Left colon (tissue), 2 donors: ENCODE data around the gene PNLIPRP1. TPM values are rescaled to one million over a fixed set of nuclear protein-coding genes. Genes with fewer than 3 reads are reported as not detected.
A peak's percentile ranks its signal among the peaks of the same experiment; 100 is the strongest.

ENCODE experiments used
- ATAC-seq: fragments of 200-7000 bp; cut with Tn5 transposase; one replicate; pipeline ENCODE4 v1.9.1; 2020; ENCODE audit warnings: mild to moderate bottlenecking, moderate library complexity
- DNase-seq, 2 donors: peaks; one replicate each; pipeline ENCODE4 v3.0.0-alpha.2; 2020
- intact Hi-C, 2 donors: fragments of 100-400 bp; cut with DNase I in 1 of 2; cut with micrococcal nuclease in 1 of 2; formaldehyde crosslinking; loops; one replicate each; pipeline versions ENCODE4 v1.11.2 to v1.14.0; 2022; cut with DNase I, micrococcal nuclease
- long read RNA-seq: library from polyadenylated mRNA; unstranded; transcript quantifications from one replicate; pipeline ENCODE4 v2.0.0, GENCODE V29; 2021
- total RNA-seq, 2 donors: library from RNA; stranded (reverse); fragmentation: NEBNext Ultra II Directional; extraction: Animal tissue kit (Norgen Biotek cat#: 25700); gene quantifications; one replicate each; pipeline ENCODE4 v1.2.1, GENCODE V29; 2021
- donor health status: DM: no; HTN: no; CAD: no.
- donor health status: DM: yes; HTN: yes; CAD: no.

PNLIPRP1 gene
- total RNA-seq: under 1 TPM; 0.50 to 0.82 TPM
- long read RNA-seq: 0 reads

DNA sequence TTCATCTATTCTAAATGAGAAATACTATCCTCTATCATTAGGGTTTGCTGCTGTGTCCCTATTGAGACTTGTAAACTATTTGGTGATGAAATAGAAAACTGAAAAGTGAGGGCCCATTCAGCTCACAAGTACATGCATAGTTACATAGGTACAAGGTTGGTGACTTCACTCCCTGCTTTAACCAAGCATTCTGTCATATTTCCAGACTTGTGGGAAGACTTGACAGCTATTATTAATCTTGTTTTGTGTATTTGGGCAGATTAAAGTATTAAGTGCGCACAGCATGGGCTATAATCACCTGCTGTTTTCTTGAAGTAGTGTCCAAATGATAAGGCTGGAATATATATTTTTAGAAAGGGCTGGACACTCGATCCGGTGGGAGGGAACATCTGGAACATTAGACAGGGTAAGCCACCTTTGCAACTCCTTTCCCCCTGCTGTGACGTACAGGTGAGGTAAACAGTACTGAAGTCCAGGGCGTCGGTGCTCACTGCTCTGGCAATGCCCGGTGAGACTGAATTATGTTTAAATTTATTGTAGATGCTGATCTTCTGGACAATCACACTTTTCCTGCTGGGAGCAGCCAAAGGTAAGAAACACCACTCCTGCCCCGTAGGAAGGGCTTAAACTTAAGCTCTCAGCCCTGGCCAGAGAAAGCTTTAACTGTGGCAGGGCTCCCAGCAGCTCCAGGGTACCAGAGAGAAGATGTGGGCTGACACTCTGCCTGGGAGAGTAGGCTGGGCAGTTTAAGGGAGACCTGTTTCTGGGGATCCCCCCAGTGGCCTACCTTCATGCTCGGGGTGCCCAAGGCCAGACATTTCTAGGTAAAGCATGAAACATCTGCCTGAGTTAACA is at the start of gene PNLIPRP1:
Gene PNLIPRP1 (plus strand): TSS at position 370 of the 855 bp plus-strand sequence. CDS start 171 bp downstream, at position 541.
- DNase-seq (peak; percentile 53 to 62), ATAC-seq (peak; percentile 82)
- intact Hi-C loops: no loop called here

DNA sequence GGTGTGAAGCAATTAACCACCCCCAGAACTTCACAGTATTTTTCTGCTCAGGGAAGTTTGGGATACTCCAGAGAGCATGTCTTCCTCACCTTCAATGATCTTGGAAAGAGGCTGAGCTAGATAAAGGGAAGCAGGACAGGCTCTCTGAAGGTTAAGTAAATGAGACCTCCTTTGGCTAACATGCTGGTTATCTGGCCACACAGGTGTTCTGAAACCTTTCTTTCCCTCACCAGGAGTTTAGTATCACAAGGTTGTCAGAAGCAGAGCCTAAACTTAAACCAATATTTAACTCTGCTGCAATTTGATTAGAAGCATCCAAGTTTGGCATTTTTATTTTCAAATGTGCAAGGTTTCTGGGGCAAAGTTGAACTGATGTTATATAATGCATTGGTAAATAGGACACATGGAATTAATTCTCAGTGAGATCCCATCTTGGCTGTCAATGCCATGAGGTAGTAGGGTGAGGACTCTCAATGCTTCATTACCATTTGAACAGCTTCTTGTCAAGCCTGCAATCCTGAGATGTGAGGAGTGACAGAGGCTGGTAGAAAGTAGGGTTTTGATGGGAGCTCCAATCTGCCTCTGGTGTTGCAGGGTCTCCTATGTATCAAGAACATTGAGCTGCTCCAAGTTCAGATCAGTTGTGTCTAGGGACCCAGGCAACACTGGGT is 48.6 kb upstream of the PNLIPRP1 start:
- intact Hi-C loops: no loop called here
- DNase-seq: no peak
- no peak for ATAC-seq

DNA sequence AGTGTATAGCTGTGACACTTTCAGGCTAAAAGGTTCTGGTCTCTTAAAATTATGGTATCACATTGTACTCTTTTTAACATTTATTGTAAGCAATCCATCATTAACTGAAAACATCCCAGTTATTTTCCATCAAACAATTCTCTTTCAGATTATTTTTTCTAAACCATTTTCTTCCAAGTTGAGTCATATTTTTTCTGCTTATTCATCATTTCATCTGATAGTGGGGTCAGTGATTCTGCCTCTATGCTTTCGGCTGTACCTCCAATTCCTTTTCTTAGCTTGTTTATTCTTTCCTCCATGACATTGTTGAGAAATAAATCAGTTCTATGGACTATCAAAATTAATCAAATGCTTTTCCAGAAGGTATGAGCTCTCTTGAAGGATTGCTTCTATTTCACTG is 45.6 kb upstream of the PNLIPRP1 start:
- ATAC-seq (no peak), DNase-seq (no peak)
- intact Hi-C loops: no loop called here

DNA sequence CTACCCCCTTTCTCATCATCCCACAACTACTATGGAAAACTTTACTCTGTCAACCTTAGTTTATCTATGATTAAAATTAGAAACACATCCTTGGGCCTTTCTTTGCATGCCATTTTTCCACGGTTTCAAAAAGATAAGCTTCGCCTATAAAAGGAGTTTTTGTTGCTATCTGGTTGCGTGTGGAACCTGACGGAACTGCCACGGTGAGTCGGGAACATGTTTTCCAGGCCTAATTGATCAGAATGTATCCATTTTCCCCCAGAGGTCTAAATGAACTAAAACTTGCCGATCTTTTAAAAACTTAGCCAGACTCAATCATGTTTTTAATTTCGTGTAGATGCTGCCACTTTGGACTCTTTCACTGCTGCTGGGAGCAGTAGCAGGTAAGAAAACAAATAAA is 45.0 kb upstream of the PNLIPRP1 start, which contains the start of gene PNLIP:
Gene PNLIP (plus strand): TSS at position 176 of the 400 bp plus-strand sequence. CDS start 162 bp downstream, at position 338.
- no peak for ATAC-seq
- intact Hi-C loops: no loop called here
- no peak for DNase-seq

DNA sequence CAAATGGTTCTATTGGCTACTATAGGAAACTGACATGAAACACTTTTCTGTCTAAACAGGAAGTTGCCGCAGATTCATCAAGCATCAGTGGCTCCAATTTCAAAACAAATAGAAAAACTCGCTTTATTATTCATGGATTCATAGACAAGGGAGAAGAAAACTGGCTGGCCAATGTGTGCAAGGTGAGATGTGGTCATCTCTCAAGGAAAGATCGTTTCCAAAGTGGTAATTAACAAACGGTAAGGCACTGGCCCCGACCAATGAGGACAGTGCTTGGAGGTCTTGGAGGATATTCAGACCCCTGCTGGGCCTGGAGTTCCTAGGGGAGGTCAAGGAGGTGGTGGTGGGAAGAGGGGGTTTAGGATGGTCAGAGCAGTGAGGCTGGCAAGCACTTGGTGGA is 42.5 kb upstream of the PNLIPRP1 start:
- ATAC-seq: no peak
- no peak for DNase-seq
- intact Hi-C loops: no loop called here

DNA sequence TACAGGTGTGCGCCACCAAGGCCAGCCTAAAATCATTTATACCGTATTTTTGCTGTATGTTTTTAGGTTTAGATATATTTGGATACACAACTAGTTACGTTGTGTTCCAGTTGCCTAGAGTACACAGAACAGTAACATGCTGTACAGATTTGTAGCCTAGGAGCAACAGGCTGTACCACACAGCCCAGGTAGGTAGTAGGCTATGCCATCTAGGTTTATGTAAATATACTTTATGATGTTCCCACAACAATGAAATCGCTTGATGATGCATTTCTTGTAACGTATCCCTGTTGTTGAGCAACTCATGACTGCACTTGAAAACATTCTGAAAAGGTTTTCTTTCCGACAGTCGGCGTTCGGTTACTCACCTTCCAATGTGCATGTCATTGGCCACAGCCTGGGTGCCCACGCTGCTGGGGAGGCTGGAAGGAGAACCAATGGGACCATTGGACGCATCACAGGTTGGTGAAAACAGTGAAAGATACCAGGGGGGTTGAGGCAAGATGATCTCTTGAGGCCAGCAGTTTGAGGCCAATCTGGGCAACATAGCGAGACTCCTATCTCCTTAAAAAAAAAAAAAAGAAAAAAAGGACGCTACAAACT is 37.3 kb upstream of the PNLIPRP1 start:
- DNase-seq (no peak), ATAC-seq (no peak)
- intact Hi-C loops: no loop called here

DNA sequence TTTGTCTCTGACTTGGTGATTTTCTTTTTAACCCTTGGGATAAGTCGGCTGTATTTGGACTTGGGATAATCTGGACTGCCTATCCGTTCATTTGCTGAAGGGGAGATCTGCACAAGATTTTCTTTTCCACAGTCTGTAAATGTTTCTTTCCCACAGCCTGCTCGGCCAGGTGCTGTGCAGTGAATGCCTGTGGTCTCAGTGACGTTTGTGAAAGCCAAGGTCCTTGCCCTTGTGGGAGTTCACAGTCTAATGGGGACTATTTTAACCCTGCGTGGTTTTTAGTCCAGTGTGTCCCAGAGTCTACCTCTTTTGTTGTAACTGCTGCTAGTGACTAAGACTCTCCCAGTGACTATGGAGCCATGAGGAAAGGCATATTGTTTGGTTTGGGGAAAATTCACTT is 36.1 kb upstream of the PNLIPRP1 start:
- ATAC-seq (no peak), DNase-seq (no peak)
- intact Hi-C loops: no loop called here

DNA sequence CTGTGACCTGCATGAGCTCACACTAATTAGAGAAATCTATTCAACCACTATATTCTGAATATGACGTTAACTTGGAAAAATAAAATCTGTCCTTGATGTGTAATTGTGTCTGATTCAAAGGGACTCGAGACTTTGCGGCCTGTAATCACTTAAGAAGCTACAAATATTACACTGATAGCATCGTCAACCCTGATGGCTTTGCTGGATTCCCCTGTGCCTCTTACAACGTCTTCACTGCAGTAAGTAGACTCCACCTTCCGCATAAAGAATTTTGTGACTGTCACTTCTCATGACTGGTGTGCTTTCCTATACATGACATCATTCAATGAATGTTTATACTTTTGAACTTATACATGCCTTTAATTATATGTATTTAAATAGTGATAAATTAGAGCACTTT is 34.9 kb upstream of the PNLIPRP1 start:
- intact Hi-C loops: no loop called here
- ATAC-seq (no peak), DNase-seq (no peak)

DNA sequence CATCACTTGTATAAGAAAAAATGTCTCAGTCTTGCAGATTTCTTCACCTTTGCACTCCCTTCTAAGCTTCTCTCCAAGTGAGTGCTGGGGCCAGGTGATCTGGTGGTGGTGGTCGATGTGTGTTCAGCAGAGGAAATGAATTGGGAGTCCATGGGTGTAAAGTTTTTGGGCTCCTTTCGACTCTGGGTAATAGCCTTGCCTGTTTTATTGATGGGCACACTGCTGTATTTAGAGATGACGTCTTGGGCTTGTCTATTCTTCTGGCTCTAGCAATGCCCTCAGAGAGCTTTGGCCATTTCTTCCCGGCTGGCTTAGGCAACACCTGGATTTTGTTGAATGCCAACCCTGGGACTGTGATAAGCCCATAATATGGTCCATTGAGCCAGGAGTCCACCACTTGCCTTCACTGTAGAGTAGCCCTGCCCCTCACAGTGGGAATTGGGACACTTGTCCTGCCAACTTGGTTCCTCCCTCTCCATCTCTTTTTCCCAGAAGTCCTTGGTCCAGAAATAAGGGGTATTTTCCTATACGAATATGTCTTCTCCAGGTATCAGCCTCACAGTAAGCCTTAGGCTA is 33.4 kb upstream of the PNLIPRP1 start:
- intact Hi-C loops: no loop called here
- DNase-seq: no peak
- ATAC-seq: no peak

DNA sequence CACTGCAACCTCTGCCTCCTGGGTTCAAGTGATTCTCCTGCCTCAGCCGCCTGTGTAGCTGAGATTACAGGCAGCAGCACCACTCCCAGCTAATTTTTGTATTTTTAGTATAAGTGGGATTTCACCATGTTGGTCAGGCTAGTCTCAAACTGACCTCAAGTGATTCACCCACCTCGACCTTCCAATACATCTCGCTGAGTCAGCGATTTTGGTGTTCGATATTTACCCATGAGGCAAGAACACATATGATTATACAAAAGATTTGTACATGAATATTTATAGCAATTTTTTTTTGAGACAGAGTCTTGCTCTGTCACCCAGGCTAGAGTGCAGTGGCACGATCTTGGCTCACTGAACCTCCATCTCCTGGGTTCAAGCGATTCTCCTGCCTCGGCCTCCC is 25.2 kb upstream of the PNLIPRP1 start:
- ATAC-seq (no peak), DNase-seq (no peak)
- intact Hi-C loops: no loop called here

DNA sequence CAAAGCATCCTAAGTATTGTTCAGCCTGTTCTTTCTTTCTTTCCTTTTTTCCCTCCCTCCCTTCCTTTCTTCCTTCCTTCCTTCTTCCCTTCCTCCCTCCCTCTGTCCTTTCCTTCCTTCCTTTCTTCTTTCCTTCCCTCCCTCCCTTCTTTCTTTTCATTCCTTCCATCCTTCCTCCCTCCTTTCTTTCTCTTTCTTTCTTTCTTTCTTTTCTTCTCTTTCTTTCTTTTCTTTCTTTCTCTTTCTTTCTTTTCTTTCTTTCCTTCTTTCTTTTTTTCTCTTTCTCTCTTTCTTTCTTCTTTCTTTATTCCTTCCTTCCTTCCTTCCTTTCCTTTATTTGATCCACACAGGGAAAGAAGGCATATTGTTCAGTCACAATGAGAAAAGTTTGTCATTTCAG is 23.8 kb upstream of the PNLIPRP1 start:
- no peak for ATAC-seq
- no peak for DNase-seq
- intact Hi-C loops: no loop called here

DNA sequence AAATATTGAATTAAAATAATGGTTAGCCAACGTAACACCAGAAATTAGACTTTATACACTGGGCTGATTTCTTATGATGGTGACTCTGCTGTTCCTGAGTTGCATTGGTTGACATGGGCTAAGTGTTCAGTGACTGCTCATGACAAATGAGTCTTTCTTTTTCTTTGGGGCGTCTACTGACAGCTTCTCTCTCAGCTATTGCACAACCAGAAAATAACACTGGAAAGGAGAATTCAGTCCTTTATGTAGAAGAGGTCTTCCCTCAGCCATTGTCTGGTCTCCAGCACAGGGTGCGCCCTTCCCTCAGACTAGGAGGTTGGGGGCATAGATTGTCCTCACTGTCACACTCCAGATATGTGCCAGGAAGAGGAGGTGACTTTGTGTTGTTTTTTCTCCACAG is 23.4 kb upstream of the PNLIPRP1 start:
- intact Hi-C loops: no loop called here
- ATAC-seq: no peak
- DNase-seq: no peak

DNA sequence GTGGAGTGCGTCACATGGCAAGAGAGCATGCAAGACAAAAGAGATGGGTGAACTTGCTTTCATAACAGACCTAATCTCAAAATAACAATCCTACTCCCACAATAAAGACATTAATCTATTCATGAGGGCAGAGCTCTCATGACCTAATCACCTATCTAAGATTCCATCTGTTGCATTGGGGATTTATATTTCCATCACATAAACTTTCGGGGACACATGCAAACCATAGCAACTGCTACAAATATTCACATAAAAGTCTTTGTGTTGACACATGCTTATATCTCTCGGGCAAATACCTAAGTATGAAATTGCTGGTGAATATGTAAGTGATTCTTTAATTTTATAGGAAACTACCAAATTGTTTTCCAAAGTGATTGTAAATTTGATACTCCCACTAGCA is 16.0 kb upstream of the PNLIPRP1 start:
- no peak for ATAC-seq
- no peak for DNase-seq
- intact Hi-C loops: no loop called here

DNA sequence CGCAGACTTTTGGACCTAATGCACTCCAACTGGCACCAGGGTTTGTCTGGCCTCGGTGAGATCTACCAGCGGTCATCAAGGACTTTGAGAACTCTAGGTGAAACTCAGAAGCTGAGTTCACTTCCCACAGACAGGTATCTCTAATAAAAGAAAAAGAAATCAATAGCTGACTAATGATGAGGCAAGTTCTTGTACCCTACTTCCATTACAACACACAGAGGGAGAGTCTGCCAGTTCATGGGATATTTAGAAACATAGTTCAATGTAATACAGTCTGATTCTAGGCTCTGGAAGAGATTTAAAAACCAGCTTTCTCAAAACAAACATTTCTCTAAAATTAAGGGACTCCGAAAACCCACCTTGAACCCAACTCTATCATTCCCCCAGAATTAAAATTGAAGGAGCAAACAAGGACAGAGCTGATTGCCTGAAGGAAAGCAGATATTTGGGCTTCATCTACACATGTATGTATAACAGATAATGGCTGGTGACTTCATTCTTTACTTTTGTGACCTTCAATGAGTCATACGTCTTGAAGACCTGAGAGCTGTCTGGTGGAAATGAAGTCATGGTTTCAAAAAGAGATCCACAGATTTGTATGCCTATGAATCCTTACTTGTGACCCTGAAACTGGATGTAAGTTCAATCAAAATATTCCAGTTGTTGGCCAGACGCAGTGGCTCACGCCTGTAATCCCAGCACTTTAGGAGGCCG is 2.7 kb upstream of the PNLIPRP1 start:
- no peak for ATAC-seq
- intact Hi-C loops: no loop called here
- no peak for DNase-seq

DNA sequence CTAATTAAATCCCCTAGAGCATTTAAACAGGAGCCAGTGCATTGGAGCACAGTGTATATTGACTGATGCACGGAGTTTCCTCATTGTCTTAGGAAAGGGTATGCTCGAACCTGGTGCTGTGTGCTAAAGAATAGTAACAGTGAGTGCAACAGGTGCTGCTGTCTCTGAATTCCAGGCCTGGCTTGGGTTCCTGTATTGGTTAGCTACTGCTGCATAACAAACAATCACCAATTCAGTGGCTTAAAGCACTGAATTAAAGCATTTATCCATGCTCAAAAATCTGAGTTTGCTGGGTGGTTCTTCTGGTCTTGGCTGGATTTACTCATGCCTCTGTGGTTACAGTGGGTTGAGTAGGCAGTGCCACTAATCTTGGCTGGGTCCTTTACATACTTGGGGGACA is 1.8 kb upstream of the PNLIPRP1 start:
- no peak for DNase-seq
- ATAC-seq: no peak
- intact Hi-C loops: no loop called here

DNA sequence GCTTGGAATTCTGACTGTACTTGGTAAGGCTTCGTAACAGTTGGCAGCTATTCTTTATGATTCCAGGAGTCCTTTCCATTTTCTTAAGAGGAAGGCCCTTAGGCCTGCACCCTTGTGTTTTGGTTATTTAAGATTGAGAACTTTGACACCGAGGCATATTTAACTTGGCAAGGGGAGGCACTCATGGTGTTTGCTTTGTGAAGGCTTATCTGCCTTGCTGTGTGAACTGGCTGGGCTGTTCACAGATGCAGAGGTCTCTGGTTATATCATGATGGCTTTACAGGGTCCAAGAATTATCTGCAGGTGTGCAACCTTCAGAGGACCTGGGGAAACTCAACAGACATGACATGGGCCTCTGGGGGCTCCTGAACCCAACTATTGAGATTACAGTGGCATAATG is 833 bp upstream of the PNLIPRP1 start:
- DNase-seq: peak; percentile 24 to 70
- intact Hi-C loops: no loop called here

DNA sequence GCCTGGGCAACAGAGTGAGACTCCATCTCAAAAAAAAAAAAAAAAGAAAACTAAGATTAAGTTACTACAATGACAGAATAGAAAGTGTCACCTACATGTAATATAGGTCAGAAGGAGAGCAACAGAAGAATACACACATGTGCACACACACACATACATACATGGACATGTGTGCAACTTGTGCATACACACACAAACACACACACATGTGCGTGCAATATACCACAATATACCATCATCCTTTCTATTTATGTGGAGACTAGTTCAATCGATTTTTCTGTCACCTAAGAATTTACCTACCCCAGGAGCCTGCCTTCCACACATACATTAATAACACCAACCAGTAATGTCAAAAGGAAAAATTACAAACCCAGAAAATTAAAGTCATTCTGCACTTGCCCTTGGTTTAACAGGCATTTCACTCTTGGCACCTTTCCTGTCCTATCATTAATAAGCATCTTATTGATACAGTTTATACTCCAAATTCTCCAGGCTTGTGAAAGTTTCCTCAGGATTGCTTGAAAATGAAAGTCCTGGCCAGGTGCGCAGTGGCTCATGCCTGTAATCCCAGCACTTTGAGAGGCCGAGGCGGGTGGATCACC is 2.5 kb downstream of the PNLIPRP1 start:
- no peak for ATAC-seq

More for the DNA sequence above, 833 bp upstream of the PNLIPRP1 start:
- peak; percentile 90 for ATAC-seq

DNA sequence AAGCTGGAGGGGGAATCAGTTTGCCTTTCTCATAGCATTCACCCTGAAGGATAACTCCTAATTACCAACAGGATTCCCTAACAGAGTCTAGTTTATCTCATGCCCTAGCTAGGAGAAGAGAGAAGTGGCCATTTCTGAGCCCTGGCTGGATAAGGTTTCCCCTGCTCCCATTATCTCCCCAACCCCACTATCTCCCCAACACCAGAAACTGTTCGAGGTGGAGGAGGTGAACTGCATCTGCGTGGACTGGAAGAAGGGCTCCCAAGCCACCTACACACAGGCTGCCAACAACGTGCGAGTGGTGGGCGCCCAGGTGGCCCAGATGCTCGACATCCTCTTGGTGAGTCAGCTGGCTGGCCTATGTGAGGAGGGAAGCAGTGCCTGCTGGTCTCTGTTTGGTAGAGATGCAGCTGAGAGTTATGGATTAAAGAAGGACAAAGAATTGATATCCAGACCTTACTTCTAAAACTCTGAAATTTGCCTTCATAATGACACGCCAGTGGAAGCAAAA is 3.8 kb downstream of the PNLIPRP1 start:
- ATAC-seq: no peak
- intact Hi-C loops: no loop called here

More for the DNA sequence above, 2.5 kb downstream of the PNLIPRP1 start:
- intact Hi-C loops: no loop called here
- DNase-seq: no peak

More for the DNA sequence above, 3.8 kb downstream of the PNLIPRP1 start:
- DNase-seq: no peak
